ENCODE measurements around the gene SRPK3. TPM values are rescaled to one million over a fixed set of nuclear protein-coding genes. Genes with fewer than 3 reads are reported as not detected.

SRPK3 gene
- total and polyA plus RNA-seq, 2 experiments from 2014 or later, result 0.15 TPM; not detected in 1

DNA sequence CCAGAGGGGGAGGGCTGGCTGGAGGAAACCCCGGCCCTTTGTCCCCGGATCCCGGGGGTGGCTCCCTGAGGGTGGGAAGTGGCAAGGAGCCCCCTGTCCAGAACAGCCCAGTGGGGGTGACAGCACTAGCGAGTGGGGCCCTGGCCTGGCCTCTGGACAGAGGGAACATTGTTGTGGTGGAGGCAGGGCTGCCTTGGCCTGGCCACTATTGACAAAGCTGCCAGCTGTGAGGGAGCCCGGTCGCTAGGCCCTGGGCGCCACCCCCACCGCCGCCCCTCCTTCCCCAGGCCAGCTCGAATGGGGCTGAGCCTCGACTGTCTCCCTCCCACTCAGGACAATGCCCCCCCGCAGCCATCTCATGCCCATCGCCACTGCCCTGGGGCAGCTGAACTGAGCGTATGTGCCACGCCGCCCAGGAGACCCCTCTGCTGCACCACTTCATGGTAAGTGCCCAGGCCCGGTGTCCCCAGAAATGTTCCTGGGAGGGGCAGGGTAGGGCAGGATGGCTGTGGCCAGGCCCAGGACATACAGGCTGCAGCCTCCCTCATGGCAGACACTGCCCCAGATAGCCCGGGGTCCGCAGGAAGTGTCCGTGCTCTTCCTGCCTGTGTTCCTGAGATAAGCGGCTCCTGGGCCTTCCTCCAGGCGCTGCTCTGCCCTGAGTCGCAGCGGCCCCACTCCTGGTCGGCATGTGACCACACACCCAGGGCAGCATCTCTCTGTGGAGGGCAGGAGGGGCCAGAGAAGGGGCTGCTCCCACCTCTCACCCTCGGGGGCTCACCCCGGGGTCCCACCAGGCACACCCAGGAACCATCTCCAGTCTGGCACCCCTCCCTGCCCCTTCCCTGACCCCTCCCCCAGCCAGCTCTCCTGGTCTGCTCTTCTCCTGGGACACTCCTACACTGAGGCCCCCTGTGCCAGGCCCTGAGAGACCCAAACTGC lies 15.4 kb upstream of the SRPK3 start:
- DNase-seq (ENCODE audit: low spot score) (no peak), ATAC-seq (no peak)
- H4K20me1 ChIP-seq (replicated peaks; ENCODE audit: insufficient read depth), result no peaks in the 10 kb centered on the region
- H3F3A ChIP-seq (replicated peaks; ENCODE audit: low read depth), result no peaks in the 10 kb centered on the region
- no peak overlapping the region for H3K4me3 ChIP-seq
- no peaks in the 10 kb centered on the region for H3K36me3 ChIP-seq (ENCODE audit: insufficient read depth)
- H2AFZ ChIP-seq, result no peak overlapping the region
- Mint-ChIP-seq H3K27ac (no peak overlapping the region), H3K9me3 (no peaks in the 10 kb centered on the region), H3K4me1 (peaks cover 5% of the 10 kb centered on the region; the same call in 2 of the 3 replicates), H3K36me3 (ENCODE audit: low read depth) (no peaks in the 10 kb centered on the region), H3K4me3 (no peak overlapping the region), H3K27me3 (ENCODE audit: insufficient read depth, low read depth, poor library complexity) (peaks cover 6% of the 10 kb centered on the region)
- H3K27ac ChIP-seq (ENCODE audit: low read depth), result no peak overlapping the region
- no peaks in the 10 kb centered on the region for H3K9me2 ChIP-seq (ENCODE audit: insufficient read depth)
- TF ChIP-seq EZH2phosphoT487 (IDR thresholded peaks at IDR 0.05; ENCODE audit: unreplicated experiment) (no peak), CTCF (conservative IDR thresholded peaks at IDR 0.05; ENCODE audit: low read depth in 2 of 2) (no peak), CREB1 (CRISPR knock-in tag; IDR thresholded peaks at IDR 0.05; ENCODE audit: low read depth) (no peak), NANOG (IDR thresholded peaks at IDR 0.05; ENCODE audit: borderline replicate concordance) (no peak), ZNF331 (CRISPR knock-in tag; IDR thresholded peaks at IDR 0.05; ENCODE audit: low read depth) (no peak), EZH2 (IDR thresholded peaks at IDR 0.05; ENCODE audit: low read depth, unreplicated experiment) (no peak), ZNF462 (CRISPR knock-in tag; IDR thresholded peaks at IDR 0.05) (no peak), POLR2AphosphoS5 (IDR thresholded peaks at IDR 0.05; ENCODE audit: low read depth) (no peak), STAT1 (IDR thresholded peaks at IDR 0.05; ENCODE audit: unreplicated experiment) (no peak), ZNF114 (CRISPR knock-in tag; IDR thresholded peaks at IDR 0.05) (no peak), JUNB (IDR thresholded peaks at IDR 0.05; ENCODE audit: unreplicated experiment) (no peak)
- TF ChIP-seq, protein P1, sequence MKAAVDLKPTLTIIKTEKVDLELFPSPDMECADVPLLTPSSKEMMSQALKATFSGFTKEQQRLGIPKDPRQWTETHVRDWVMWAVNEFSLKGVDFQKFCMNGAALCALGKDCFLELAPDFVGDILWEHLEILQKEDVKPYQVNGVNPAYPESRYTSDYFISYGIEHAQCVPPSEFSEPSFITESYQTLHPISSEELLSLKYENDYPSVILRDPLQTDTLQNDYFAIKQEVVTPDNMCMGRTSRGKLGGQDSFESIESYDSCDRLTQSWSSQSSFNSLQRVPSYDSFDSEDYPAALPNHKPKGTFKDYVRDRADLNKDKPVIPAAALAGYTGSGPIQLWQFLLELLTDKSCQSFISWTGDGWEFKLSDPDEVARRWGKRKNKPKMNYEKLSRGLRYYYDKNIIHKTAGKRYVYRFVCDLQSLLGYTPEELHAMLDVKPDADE (IDR thresholded peaks at IDR 0.05), result no peak
- TF ChIP-seq, protein P2, sequence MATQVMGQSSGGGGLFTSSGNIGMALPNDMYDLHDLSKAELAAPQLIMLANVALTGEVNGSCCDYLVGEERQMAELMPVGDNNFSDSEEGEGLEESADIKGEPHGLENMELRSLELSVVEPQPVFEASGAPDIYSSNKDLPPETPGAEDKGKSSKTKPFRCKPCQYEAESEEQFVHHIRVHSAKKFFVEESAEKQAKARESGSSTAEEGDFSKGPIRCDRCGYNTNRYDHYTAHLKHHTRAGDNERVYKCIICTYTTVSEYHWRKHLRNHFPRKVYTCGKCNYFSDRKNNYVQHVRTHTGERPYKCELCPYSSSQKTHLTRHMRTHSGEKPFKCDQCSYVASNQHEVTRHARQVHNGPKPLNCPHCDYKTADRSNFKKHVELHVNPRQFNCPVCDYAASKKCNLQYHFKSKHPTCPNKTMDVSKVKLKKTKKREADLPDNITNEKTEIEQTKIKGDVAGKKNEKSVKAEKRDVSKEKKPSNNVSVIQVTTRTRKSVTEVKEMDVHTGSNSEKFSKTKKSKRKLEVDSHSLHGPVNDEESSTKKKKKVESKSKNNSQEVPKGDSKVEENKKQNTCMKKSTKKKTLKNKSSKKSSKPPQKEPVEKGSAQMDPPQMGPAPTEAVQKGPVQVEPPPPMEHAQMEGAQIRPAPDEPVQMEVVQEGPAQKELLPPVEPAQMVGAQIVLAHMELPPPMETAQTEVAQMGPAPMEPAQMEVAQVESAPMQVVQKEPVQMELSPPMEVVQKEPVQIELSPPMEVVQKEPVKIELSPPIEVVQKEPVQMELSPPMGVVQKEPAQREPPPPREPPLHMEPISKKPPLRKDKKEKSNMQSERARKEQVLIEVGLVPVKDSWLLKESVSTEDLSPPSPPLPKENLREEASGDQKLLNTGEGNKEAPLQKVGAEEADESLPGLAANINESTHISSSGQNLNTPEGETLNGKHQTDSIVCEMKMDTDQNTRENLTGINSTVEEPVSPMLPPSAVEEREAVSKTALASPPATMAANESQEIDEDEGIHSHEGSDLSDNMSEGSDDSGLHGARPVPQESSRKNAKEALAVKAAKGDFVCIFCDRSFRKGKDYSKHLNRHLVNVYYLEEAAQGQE (IDR thresholded peaks at IDR 0.05; ENCODE audit: unreplicated experiment), result no peak
- no peaks in the 10 kb centered on the region for H3K4me1 ChIP-seq (ENCODE audit: insufficient read depth)
- H3K27me3 ChIP-seq (ENCODE audit: insufficient read depth), result no peaks in the 10 kb centered on the region
- H3K79me2 ChIP-seq (replicated peaks; ENCODE audit: insufficient read depth), result no peaks in the 10 kb centered on the region
- H3K4me2 ChIP-seq, result no peak overlapping the region
